ENCODE data around the gene RRP36.
"Not testable (repeated sequence)": the region's sequence is repeated elsewhere in the genome, so short reads cannot be mapped to it uniquely, and the experiment has no call there.

Gene RRP36

DNA sequence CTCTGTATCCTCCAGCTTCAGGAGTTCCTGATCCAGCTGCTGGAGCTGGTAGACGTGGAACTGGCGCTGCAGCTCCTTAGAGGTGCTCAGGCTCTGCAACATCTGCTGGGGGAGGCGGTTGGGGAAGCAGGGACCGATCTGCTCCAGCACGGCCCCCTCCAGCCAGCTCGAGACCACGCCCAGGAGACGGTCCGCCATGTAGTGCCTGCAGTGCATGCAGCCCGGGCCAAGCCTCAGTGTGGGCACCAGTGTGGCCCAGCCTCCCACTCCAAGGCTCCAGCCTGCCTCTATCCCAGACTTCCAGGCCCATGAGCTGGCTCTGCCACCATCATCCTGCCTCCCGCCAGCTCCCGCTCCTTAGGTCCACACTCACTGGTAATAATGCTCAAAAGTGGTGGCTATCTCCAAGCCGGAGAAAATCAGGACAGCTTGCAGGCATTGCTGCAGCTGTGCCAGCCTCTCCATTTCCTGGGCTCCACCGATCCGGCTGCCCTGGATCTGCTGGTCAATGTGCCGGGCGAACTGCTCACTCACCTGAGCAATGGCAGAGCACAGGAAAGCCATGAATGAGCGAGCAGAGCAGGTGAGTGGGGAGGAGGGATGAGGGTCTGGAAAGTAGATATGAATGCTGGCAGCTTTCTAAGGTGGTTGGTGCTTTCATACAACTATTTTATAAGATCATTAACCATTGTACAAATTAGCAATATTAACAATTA lies 19.3 kb downstream of the RRP36 start:
- DNase-seq = no peak

DNA sequence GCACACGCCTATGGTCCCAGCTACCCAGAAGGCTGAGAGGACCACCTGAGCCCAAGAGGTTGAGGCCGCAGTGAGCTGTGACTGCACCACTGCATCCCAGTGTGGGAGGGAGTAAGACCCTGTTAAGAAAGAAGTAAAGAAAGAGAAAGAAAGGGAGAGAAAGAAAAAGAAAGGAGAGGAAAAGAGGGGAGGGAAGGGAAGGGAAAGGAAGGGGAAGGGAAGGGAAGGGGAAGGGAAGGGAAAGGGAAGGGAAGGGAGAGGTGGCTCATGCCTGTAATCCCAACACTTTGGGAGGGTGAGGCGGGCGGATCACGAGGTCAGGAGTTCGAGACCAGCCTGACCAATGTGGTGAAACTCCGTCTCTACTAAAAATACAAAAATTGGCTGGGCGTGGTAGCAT lies 20.1 kb downstream of the RRP36 start:
- not testable (repeated sequence) for DNase-seq

DNA sequence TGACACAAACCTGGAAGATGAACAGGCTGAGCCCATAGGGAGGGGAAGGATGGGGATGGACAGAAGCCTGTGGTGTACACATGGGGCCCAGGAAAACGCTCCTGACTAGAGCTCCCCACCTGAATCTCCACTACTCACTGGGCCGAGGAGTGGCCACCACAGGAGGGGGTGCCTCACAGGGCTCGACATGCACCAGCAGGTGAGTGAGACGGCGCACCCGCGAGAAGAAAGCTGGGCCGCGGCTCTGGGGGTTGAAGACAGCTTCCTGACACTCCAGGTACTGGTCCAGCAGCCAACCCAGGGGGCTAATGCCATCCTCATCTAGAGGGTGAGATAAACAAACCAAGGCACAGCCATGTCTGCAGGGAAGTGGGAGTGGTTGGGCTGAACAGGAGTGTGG lies 21.9 kb downstream of the RRP36 start:
- DNase-seq = no peak

DNA sequence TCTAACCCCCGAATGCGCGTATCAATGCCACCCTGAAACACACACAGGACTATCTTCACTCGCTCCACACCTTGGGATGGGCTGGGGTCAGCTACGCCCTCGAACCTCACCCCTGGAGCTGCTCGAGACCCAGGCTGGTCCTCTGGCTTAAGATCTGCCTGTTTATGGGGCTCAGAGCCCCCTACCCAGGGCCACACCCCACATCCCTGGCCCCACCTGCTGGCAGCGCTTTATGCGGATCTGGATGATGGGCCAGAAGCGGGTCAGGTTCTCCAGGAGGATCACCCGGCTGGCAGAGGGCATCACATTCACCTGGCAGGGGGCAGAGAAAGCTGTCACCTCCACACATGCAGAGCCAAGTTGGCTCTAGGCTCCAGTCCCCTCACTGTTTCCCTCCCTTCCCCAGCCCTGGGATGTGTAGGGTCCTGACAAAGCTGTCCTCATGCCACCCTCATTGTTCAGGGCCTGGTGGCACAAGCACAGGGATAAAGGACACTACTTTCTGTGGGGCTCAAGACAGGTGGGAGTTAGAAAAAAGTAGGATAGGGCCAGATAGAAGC lies 24.0 kb downstream of the RRP36 start:
- DNase-seq = no peak

DNA sequence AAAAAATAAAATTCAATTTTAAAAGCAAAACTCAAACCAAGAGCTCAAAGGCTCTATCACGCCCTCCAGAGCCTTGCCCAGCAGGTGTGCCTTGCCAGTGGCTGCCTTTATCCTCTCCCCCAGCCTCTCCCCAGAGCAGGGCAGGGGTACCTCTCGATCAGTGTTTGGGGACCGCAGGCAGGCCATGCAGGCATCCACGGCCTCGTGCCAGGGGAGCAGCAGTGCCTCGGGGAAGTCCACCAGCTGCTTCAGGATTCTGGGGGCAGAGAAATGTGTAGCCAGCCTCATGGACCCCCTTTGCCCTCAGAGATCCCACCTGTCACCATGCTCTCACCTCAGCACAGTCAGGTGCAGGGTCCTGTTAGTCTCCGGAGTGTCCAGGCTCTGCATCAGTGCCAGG lies 26.6 kb downstream of the RRP36 start:
- DNase-seq = no peak

DNA sequence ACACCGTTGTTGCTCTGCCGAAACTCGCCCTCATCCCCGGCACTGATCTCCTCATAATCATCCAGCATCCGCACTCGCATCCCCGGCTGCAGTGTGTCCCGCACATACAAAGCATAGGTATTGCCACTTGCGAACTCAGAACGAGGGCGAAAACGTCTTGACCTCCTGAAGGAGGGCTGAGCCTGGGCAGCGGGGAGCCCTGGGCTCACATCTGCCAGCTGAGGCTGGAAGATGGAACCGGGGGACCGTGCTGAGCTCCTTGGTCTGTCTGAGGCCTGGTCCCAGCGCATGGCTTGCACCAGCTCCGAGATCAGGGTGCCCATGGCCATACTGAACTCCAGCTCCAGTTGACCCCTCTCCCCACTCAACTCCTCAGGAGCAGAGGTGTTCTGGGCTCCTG lies 29.6 kb downstream of the RRP36 start:
- DNase-seq = no peak

DNA sequence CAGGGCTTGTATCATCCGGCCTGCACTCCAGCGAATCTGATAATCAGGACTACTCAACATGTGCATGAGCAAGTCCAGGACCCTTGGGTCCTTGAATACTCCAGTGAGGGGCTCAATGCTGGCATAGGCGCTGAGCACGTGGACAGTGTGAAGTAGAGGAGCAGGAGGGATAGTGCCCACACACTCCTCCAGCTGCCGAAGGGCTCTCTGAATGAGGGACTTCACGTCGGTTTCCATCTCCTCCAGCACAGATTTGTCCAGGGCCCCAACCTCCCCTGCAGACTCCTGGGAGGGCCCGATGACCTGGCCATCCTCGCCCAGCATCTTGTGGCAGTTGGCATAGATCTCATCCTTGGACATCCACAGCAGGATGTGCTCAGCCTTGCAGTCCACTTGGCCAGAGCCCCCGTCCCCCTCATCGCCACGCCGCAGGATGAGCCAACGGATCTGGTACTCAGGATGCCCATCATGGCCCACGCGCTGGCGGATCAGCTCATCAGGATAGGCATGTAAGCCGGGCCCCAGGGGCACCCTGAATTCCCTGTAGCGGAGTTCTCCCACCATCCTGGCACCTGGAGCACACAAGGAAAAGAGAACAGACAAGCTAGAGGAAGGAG lies 30.9 kb downstream of the RRP36 start:
- DNase-seq = no peak

DNA sequence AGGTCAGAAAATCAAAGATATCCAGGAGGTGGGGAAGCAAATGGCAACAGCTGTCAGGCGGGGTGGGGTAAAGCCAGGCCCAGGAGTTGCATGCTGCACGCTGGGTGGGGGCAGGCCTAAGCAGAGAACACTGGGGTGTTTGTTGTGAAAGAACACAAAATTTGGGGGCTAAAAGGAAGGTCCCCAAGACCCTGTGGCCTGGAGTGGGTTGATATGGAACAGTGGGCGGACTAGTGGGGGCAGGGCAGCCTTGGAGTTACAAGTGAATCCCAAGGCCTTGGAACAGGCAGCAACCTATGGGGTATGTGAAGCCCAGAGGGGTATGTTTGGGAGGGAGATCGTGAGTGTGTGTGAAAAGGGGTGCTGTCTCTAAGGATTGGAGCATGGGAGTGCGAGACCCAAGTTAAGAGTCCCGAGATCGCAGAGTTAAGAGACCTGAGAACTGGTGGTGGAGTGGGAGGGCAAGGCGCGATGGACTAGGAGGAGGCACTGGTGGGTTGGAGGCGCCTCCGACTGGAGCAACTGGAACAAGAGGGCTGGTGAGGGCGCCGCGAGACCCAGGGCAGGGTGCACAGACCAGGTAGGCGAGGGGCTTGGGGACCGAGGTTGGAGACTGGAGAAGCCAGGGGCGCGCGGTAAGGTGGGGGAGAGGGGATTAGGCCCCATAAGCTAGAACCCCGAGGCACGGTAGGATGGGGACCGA lies 31.6 kb downstream of the RRP36 start:
- DNase-seq = peak; percentile 66

DNA sequence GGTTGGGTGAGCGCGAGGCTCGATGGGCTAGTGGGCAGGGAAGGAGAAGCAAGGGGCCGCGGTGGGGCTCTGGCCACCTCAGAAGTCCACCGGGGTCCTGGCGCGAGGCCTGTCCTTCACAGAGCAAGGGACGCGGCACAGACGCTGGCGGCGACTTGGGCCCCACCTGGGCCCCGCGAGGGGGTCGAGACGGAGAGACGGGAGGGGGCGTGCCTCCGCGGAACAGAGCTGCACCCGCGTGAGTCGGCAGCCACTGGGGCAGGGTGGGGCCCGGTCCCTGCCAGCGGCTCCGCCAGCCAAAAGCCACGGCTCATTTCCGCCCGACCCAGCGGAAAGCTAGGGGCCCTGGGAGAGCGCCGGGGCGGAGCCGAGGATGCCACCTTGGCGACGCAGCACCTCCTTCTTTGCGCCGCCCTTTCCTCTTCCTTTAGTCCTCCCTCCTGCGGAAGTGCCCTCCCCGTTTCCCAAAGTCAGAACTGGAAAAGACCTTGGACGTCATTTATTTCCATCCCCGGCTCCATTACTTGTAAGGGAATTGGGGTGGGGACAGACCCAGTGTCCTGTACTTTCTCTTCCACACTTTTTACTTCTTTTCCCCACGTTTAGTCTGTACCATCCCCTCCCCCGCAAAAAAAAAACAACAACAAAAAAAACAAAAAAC lies 32.3 kb downstream of the RRP36 start, which contains the start of gene CUL7:
Gene CUL7, minus strand, starts transcription at position 307 of the 661 bp plus-strand sequence. CDS start 1,063 bp downstream, outside the sequence.
- DNase-seq = peak; percentile 98

DNA sequence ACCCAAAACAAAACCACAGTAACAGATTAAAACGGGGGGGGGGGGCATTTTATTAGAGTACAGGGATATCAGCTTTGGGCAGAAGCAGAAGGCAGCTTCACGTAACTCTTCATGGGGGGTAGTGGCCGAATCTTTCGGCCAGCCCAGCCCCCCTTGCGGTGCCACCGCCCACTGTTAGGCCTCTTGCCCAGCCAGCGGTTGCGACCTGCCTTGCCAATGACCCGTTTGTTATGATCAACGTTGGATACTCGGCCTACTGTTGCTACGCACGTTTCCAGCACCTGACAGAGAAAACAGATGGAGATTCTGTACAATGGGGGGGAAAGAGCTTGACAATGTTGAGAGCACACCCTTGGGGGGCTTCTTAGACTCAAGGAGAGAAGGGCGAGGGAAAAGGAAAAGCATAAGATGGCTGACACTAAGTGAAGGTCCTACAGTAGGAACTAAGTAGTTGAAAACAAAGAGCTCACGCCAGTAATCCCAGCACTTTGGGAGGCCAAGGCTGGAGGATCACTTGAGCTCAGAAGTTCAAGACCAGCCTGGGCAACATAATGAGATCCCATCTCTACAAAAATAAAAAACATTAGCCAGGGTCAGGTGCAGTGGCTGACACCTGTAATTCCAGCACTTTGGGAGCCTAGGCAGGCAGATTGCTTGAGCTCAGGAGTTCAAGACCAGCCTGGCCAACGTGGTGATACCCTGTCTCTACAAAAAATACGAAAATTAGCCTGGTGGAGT lies 33.0 kb downstream of the RRP36 start:
- no peak for DNase-seq

DNA sequence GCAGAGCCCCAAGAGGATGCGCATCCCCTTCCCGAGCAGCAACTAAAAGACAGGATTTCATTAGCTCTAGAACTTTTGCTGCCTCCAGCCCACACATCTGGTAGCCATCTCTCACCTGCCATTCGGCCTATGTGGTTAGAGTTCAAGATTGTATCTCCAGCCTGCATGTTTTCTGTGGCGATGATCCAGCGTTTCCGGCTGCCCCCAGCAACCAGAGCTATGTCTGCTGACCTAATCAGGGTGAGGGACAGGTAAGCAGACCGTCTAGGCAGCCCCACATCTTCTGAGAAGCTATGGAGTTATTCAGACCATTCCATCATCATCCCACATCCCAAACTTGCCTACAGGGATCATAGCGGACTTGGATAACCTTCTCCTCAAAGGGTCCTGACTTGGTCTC lies 34.5 kb downstream of the RRP36 start:
- no peak for DNase-seq

DNA sequence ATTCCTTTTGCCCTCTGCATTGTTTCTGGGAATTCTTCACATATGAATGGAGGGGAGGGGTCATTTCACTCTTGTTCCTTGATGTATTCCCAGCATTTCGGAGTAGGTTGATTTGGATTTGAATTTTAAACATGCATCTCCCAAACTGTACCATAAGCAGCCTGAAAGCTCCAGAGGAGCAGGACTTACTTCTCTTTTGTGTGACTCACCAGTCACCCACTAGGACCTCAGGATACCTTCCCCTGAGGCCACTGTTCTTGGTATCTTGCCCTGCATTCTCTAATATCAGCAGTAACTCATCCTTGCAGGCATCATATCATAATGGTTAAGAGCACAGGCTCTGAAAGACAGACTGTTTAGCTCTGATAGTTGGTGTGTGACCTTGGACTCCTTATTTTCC lies 37.1 kb downstream of the RRP36 start:
- DNase-seq = peak; percentile 50

DNA sequence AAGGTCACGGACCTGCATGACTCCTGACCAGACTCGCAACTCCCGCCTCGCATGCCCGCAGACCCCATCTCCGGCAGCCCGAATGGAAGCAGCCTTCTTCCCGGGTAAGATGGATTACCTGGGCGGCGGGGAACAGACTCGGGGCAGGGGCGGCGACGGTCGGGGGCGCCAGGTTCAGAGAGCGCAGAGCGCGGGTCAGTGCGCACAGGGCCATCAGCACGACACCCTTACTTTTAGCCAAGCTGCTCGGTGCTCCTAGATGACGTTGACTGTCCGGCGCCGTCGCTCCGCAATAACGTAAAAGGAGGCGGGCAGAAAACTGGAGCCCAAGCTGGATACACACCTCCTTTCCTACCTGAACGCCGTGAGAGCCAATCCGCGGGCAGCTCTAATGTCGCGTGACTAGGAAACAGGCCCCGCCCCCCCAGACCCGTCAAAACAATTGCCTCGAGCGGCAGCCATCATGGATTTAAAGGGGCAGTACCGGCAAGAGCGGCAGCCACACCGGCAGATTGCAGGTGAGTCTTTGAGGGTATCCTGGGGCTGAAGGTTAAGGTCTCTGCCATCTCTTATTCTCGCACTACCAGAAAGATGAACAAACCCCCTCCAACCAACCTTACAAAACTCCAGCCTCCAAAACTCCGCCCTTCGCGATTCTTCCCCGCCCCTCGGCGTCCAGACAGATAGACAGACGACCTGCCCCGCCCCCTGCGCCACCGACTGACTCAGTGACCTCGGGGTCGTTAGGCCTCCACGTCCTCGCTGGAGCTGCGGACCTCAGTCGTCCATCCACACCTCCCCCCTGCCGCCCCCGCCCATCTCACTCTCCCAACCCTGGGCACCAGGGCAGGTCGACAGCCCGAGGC lies 38.0 kb downstream of the RRP36 start, which contains the start of the genes KLC4 and MRPL2:
Gene KLC4, plus strand, starts transcription at position 464 of the 866 bp plus-strand sequence. CDS start 1,705 bp downstream, outside the sequence.
Gene MRPL2, minus strand, starts transcription at position 267 of the 866 bp plus-strand sequence. Its CDS starts 53 bp downstream, at position 214.
- DNase-seq = peak; percentile 100

DNA sequence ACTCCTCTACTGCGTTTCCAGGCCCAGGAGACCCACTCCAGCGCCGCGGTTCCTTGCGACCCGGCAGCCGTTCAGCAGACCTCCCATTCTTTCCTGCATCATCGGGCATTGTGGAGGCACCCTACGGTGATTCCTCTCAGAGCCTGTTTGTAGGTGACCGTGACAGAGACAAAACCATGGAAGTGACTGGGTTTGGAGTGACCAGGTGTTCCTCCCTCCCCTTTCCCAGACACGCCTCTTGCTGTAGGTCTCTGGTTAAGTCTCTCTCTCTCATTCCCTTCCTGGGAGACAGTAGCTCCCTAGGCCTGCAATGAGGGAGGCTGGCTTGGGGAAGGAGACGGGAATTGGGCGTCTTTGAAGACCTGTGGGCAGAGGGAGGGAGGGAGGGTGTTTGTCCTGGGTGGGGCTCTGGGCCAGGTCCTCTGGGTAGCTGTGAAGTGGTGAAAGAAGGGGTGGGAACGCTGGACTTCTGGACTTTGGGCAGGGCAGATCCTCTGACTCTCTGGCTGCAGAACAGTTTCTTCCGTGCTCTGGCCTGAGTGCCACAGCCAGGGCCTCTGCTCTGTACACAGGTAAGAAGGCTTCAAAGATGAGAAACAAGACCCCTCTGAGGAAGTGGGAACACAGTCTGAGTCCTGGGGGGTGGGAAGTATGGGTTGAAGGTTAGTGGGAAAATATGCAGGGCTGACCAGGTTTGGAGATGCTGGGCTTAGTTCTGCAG lies 38.8 kb downstream of the RRP36 start:
- DNase-seq = no peak

DNA sequence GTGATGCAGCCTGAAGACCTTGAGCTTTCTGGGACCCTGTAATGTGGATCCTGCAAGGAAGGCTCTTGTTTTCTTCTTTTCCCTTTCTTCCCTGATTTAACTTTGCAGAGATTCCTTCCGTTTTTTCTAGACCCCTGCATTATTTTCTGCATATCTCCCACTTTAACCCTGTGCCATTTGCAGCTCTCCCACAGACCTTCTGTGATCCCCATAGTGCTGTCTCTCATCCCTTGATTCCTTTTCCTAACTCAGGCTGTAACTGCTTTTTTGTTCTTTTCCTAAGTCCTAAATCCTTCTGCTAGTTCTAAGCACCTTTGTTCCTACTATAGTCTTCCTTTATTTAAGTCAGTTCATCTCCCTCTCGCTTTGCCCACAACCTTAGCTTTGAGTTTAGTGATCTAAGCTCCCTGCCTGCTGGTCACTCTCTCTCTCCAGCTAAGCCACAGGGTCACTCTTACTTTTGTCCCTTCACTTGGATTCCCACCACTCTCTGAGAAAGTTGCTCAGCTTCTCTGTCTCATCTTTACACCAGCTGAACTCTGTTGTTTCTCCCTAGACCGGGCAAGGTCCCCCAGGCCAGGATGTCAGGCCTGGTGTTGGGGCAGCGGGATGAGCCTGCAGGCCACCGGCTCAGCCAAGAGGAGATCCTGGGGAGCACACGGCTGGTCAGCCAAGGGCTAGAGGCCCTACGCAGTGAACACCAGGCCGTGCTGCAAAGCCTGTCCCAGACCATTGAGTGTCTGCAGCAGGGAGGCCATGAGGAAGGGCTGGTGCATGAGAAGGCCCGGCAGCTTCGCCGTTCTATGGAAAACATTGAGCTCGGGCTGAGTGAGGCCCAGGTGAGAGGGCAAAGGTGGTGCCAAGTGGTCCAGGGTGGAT lies 39.6 kb downstream of the RRP36 start:
- no peak for DNase-seq

DNA sequence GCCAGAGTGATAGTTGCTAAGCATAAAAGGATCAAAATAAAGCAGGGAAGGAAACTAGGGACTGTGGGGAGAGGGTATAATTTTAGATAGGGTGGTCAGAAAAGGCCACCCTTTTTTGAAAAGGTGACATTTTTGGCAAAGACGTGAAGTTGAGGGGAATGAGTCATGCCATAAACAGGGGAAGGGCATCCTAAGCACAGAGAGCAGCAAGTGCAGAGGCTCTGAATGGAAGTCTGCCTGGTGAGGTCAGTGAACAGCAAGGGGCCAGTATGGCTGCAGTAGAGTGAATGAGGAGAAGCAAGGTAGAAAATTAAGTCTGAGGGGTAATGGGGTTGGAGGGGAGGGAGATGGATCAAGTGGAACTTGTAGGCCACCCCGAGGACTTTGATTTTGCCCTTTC lies 40.4 kb downstream of the RRP36 start:
- no peak for DNase-seq

DNA sequence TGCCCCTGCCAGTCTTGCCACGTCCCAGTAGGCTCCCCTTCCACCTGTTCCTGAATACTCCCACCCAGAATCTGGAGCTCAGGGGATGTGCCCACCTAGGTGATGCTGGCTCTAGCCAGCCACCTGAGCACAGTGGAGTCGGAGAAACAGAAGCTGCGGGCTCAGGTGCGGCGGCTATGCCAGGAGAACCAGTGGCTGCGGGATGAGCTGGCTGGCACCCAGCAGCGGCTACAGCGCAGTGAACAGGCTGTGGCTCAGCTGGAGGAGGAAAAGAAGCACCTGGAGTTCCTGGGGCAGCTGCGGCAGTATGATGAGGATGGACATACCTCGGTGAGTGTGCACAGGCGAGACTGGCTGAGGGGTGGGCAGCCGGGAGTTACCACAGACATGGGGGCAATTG lies 41.4 kb downstream of the RRP36 start:
- no peak for DNase-seq

DNA sequence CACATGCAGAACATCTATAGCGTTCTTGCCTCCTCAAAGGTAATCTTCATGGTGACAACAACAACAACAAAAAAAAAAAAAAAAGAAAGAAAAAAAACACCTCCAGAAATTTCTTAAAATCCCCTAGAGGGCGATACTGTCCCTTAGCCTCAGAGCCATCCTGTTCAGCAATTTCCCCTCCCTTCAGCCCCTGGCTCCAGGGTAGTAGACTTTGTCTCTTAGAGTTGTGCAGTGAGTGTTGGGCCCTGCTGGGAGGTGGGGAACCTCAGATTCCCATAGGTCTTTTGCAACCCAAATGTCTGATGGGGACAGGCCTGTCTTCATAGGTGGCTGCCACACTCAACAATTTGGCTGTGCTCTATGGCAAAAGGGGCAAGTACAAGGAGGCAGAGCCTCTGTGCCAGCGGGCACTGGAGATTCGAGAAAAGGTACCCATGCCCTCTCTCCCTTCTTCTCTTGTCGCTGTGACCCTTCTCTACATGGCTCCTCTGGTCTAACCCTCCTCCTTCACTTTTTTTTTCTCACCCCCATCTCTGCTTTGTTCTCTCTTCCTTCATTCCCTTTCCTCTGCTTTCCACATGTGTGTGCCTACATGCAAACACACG lies 48.7 kb downstream of the RRP36 start:
- DNase-seq = peak; percentile 88

All from hematopoietic multipotent progenitor cell treated with erythropoietin and hydrocortisone succinate and interleukin-3 and kit ligand, for 4 days (in vitro differentiated cells).